ENCODE data around the gene DHX35.

- TF ChIP-seq POLR2A (IDR thresholded peaks at IDR 0.05; ENCODE audit: low read length) = no peak
- no peak for TF ChIP-seq GATA1 (IDR thresholded peaks at IDR 0.05; ENCODE audit: low read depth, low read length)
Observed at GRCh38 chr20:38997622-38998021, 35.5 kb downstream of the DHX35 start.
